ENCODE data around the gene IL9.

GRCh38 chr5:135898651-135899050 lies 3.0 kb upstream of the IL9 start:
- no peak for TF ChIP-seq CTCF (IDR thresholded peaks at IDR 0.05; ENCODE audit: low read length)
- no peak for TF ChIP-seq EZH2 (IDR thresholded peaks at IDR 0.05; ENCODE audit: borderline replicate concordance, low read length)

All from OCI-LY1 (cell line).